H7 (cell line): Measurements from ENCODE around the gene MRPL27. TPM values are rescaled to one million over a fixed set of nuclear protein-coding genes. Genes with fewer than 3 reads are reported as not detected.
"Not testable (repeated sequence)": the region's sequence is repeated elsewhere in the genome, so short reads cannot be mapped to it uniquely, and the experiment has no call there.

Experiments used
- DNase-seq: peaks from one replicate; pipeline ENCODE4 v3.0.0; 2012
- H3K27me3 ChIP-seq: 2 replicates; pipeline ENCODE4 v1.6.0; 2011; ENCODE audit warnings: mild to moderate bottlenecking, low read length; ENCODE audit not compliant: control insufficient read depth, insufficient read depth
- H3K36me3 ChIP-seq: replicated peaks from 2 replicates; pipeline ENCODE4 v1.5.1; 2011; ENCODE audit warnings: low read length; ENCODE audit not compliant: control insufficient read depth, insufficient read depth
- H3K4me3 ChIP-seq: 2 replicates; pipeline ENCODE4 v1.5.1; 2011; ENCODE audit warnings: low read depth, mild to moderate bottlenecking, control low read depth, low read length, moderate library complexity; ENCODE audit not compliant: insufficient read depth
- total RNA-seq: library from RNA; depleted of rRNA; stranded (reverse); fragments of >200 nt; shearing (Covaris generic); gene quantifications from 2 replicates; pipeline ENCODE4 v1.2.3, GENCODE V29; 2014

MRPL27 gene
- total RNA-seq, 1 experiment from 2014 or later, result 86.3 TPM

DNA sequence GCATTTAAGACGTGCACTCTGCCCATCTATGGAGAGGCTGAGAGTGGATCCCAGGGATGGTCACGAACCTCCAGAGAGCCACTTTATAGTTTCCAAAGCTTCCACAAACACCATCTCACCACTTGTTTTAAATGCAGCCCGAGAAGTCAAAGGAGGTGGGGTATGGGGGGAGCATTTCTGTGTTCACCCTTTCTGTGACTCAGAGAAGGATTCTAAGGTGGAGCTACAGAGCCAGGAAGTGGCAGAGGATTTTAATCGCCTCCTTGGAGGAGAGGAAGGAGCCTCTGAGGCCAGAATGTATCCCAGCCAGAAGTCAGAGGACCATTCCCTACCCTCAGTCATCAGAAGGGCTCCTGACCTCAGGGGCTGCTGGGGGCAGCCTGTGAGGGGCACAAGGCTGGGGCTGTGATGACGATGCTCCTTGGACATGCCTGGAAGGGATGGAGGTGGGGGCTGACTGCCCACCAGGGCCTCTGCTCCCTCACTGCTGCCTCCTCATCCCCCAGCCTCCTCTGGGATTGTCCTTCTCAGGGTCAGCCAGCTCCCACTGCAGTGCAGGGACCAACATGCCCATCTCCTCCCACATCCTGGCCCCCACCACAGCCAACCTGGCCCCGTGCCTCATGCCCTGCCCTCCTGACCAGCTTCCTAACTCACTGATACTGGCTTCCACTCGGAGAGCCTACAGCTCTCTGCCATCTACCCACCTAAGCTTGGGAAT, 24.3 kb downstream of the MRPL27 start:
- Histone ChIP-seq H3K36me3 (peaks cover 2% of the 10 kb centered on the region; the same call in 1 of the 2 replicates), H3K27me3 (peaks cover 5% of the 10 kb centered on the region), H3K4me3 (no peak overlapping the region)
- no peak for DNase-seq

- H3K36me3 ChIP-seq, result 0 out of 2 replicates have a peak, but pooled peaks cover 2% of the 10 kb centered on the region
- DNase-seq, result peak; percentile 1
- no peak overlapping the region for H3K4me3 ChIP-seq
- H3K27me3 ChIP-seq, result peaks cover 5% of the 10 kb centered on the region
These were observed 25.1 kb downstream of the MRPL27 start for GRCh38 chr17:50347894-50348291.

- peak; percentile 77 for DNase-seq
- Histone ChIP-seq H3K4me3 (peak overlapping the region; percentile 74), H3K36me3 (0 out of 2 replicates have a peak, but pooled peaks cover 2% of the 10 kb centered on the region), H3K27me3 (peaks cover 5% of the 10 kb centered on the region)
These were observed 25.7 kb downstream of the MRPL27 start for GRCh38 chr17:50347117-50347893.

DNA sequence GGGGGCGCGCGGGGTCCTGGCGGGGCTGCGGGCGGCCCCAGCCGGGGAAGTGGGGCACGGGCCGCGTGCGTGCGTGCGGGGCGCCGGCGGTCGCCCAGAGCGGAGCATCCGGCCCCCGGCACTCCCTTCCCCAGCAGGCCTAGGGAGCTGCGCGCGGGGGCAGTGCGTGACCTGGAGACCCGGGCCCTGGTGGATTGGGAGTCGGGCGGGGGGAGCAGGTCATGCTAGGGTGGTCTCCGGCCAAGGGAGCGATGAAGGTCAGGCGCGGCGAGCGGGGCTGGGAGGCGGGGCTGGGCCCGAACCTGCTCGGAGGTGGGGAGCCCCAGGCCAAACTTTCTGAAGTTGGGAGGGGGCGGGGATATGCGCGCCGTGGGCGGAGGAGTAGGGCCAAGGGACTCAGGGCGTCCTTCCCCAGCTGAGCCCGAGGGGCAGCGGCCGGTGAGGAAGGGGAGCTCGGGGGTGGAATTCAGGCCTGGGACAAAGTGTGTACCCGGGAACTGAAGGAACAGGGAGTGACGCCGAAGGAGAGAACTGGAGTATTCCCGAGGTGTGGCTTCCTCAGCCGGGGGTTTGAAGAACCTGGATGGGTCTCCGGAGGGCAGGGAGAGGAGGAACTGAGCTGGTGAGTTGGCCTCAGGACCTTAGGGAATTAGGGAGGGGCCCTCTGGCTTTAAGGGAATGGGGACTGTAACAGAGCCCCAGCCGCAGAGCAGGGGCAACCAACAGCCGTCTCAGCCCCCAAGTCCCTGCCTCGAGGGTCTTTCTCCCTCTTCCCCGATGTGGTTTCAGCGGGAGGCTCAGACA, 26.5 kb downstream of the MRPL27 start:
- Histone ChIP-seq H3K4me3 (peak overlapping the region; percentile 74), H3K27me3 (peaks cover 5% of the 10 kb centered on the region), H3K36me3 (no peaks in the 10 kb centered on the region)
- peak; percentile 92 for DNase-seq

GRCh38 chr17:50345432-50346312, 27.3 kb downstream of the MRPL27 start, which contains the start of gene XYLT2:
TSS of gene XYLT2 (plus strand) at chr17:50346126. CDS start at chr17:50346141, 15 bp downstream.
- Histone ChIP-seq H3K4me3 (peak within 1 kb of the TSS; percentile 75), H3K27me3 (peaks cover 5% of the 10 kb centered on the region), H3K36me3 (no peaks in the 10 kb centered on the region)
- peak; percentile 99 for DNase-seq

DNA sequence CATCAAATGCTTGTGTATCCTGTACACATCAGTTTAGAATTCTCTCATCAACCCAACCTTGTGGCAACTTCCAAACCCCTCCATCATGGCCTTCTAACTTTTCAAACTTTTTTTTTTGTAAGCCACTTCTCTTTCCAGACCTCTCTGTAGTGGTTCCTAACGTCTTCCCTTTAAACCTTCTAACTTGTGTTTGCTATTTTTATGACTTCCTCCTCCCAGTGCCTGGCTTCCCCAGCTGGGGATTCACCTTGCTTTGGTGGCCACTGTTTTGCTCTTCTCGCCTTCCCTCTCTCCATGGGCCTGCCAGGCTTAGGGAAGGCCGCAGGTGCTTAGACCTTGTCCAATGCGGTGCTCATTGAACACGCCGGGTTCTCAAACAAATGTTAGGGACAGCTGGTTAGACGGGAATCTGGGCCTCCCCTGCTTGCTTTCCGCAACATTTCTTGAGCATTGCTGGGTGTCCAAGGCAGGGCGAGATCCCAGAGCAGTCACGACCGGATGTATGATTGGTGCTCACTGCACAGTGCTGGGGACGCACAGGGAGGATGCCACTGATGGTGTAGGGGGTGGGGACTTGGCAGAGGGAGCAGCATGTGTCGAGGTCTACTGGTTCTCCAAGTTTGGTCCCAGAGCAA, 28.1 kb downstream of the MRPL27 start:
- Histone ChIP-seq H3K27me3 (peaks cover 5% of the 10 kb centered on the region), H3K4me3 (no peak overlapping the region), H3K36me3 (no peaks in the 10 kb centered on the region)
- peak; percentile 43 for DNase-seq

GRCh38 chr17:50339381-50339780, 33.6 kb downstream of the MRPL27 start:
- H3K27me3 ChIP-seq, result no peaks in the 10 kb centered on the region
- H3K4me3 ChIP-seq, result no peak overlapping the region
- H3K36me3 ChIP-seq, result no peaks in the 10 kb centered on the region
- DNase-seq, result no peak

GRCh38 chr17:50338645-50339044, 34.3 kb downstream of the MRPL27 start:
- H3K27me3 ChIP-seq, result no peaks in the 10 kb centered on the region

GRCh38 chr17:50337956-50338355, 35.0 kb downstream of the MRPL27 start:
- H3K36me3 ChIP-seq, result no peaks in the 10 kb centered on the region
- no peaks in the 10 kb centered on the region for H3K27me3 ChIP-seq
- no peak for DNase-seq
- H3K4me3 ChIP-seq, result no peak overlapping the region

More at GRCh38 chr17:50338645-50339044, 34.3 kb downstream of the MRPL27 start:
- DNase-seq, result no peak
- no peaks in the 10 kb centered on the region for H3K36me3 ChIP-seq
- H3K4me3 ChIP-seq, result no peak overlapping the region

DNA sequence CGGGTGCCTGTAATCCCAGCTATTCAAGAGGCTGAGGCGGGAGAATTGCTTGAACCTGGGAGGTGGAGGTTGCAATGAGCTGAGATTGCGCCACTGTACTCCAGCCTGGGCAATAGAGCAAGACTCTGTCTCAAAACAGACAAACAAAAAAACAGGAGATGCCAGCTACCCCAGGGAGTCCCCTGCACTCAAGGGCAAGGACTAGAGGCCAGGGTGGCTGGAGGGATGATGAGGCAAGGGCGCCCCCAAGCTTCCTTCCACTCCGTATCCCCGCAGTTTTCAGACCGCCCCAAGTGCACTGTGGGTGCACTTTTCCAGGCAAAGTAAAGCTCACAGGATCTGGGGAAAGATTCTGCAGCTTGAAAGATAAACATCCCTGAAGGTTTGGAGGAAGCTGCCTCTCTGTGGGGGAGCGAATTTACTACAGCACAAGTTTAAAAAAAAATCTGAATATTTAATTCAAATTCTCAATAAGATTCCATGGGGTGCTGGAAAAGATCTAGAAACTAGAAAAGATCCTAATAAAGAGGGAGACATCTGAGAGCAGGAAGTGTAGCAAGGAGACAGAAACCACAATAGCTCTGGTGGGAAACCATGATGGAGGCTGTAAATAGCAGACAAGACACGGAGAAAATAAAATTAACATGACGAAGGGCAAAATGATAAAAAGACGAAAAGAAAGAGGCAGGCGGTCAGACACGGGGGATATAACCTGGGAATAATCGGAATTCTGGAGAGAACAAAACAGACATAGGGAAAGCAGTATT, 39.5 kb downstream of the MRPL27 start:
- not testable (repeated sequence) for H3K4me3 ChIP-seq, H3K36me3 ChIP-seq, H3K27me3 ChIP-seq
- peak; percentile 56 for DNase-seq

- H3K27me3 ChIP-seq, result no peaks in the 10 kb centered on the region
- H3K4me3 ChIP-seq, result no peak overlapping the region
- no peaks in the 10 kb centered on the region for H3K36me3 ChIP-seq
- no peak for DNase-seq
These were observed 40.8 kb downstream of the MRPL27 start for GRCh38 chr17:50332196-50332595.

GRCh38 chr17:50331085-50331791, 41.7 kb downstream of the MRPL27 start:
- H3K27me3 ChIP-seq, result no peaks in the 10 kb centered on the region
- H3K4me3 ChIP-seq, result no peak overlapping the region
- H3K36me3 ChIP-seq, result no peaks in the 10 kb centered on the region
- no peak for DNase-seq
